Chondrocyte (in vitro differentiated cells): ENCODE measurements around the gene EIF1AD. TPM values are rescaled to one million over a fixed set of nuclear protein-coding genes. Genes with fewer than 3 reads are reported as not detected.

Source experiments
- DNase-seq: peaks from one replicate; pipeline ENCODE4 v3.0.0; 2021; ENCODE audit warnings: mixed read lengths, low spot score
- H3K27ac Mint-ChIP-seq: one replicate; pipeline ENCODE4 v1.8.0; 2021; ENCODE audit warnings: mild to moderate bottlenecking, moderate library complexity, mixed read lengths; ENCODE audit not compliant: unreplicated experiment
- H3K27me3 Mint-ChIP-seq: 2 replicates; pipeline ENCODE4 v1.8.0; 2021; ENCODE audit warnings: low read depth, mixed read lengths
- H3K36me3 Mint-ChIP-seq: 2 replicates; pipeline ENCODE4 v1.8.0; 2021; ENCODE audit warnings: low read depth, mixed read lengths
- H3K4me1 Mint-ChIP-seq: 2 replicates; pipeline ENCODE4 v1.8.0; 2021; ENCODE audit warnings: low read depth, mild to moderate bottlenecking, mixed read lengths
- H3K4me3 Mint-ChIP-seq: one replicate; pipeline ENCODE4 v1.8.0; 2021; ENCODE audit warnings: mild to moderate bottlenecking, moderate library complexity, mixed read lengths; ENCODE audit not compliant: unreplicated experiment
- H3K9me3 Mint-ChIP-seq: 2 replicates; pipeline ENCODE4 v1.8.0; 2021; ENCODE audit warnings: low read depth, mixed read lengths
- total RNA-seq: library from RNA; stranded (reverse); gene quantifications from 3 replicates; pipeline ENCODE4 v1.2.1, GENCODE V29; 2021
- TF ChIP-seq, protein P1 (sequence below): fragments of 200-600 bp; sonication (generic); IDR thresholded peaks from 2 replicates; pipeline ENCODE4 v1.5.0; 2021; ENCODE audit warnings: antibody characterized with exemption, mild to moderate bottlenecking, moderate library complexity

EIF1AD gene
- total RNA-seq, 1 donor from 2014 or later = 34.0 TPM

DNA sequence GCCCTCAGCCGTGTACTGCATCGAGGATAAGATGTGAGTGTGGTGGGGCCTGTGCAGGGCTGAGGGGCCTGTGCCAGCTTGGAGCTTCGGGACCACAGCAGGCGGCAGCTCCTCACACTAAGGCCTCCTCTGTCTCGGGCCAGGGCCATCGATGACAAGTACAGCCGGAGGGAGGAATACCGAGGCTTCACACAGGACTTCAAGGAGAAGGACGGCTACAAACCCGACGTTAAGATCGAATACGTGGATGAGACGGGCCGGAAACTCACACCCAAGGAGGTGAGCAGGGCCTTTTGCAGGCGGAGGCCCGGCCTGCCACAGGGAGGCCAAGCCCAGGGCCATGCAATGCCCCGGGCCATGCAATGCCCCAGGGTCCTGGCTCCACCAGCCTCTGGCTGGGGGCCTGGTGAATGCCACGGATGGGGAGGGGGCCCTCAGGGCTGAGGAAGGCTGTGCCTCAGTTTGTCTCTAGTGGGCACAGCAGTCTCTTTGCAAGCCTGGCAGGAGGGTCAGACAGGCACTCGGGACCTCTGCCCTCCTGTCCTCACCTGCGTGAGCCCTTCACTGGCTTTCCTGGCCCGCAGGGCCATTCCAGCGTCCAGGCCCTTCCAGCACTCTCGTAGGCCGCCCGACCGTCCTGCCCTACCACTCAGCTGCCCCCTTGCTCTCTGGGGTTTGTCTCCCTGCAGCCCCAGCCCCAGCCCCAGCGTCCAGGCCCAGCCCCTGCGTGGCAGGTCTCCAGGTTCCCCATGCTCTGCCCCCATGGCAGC lies 24.2 kb downstream of the EIF1AD start:
- no peak overlapping the region for H3K27ac Mint-ChIP-seq
- H3K36me3 Mint-ChIP-seq = peaks cover 16% of the 10 kb centered on the region
- DNase-seq = no peak
- H3K4me3 Mint-ChIP-seq = no peak overlapping the region
- no peaks in the 10 kb centered on the region for H3K27me3 Mint-ChIP-seq
- TF ChIP-seq, protein P1, sequence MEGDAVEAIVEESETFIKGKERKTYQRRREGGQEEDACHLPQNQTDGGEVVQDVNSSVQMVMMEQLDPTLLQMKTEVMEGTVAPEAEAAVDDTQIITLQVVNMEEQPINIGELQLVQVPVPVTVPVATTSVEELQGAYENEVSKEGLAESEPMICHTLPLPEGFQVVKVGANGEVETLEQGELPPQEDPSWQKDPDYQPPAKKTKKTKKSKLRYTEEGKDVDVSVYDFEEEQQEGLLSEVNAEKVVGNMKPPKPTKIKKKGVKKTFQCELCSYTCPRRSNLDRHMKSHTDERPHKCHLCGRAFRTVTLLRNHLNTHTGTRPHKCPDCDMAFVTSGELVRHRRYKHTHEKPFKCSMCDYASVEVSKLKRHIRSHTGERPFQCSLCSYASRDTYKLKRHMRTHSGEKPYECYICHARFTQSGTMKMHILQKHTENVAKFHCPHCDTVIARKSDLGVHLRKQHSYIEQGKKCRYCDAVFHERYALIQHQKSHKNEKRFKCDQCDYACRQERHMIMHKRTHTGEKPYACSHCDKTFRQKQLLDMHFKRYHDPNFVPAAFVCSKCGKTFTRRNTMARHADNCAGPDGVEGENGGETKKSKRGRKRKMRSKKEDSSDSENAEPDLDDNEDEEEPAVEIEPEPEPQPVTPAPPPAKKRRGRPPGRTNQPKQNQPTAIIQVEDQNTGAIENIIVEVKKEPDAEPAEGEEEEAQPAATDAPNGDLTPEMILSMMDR = no peak
- no peaks in the 10 kb centered on the region for H3K9me3 Mint-ChIP-seq
- H3K4me1 Mint-ChIP-seq = no peaks in the 10 kb centered on the region

DNA sequence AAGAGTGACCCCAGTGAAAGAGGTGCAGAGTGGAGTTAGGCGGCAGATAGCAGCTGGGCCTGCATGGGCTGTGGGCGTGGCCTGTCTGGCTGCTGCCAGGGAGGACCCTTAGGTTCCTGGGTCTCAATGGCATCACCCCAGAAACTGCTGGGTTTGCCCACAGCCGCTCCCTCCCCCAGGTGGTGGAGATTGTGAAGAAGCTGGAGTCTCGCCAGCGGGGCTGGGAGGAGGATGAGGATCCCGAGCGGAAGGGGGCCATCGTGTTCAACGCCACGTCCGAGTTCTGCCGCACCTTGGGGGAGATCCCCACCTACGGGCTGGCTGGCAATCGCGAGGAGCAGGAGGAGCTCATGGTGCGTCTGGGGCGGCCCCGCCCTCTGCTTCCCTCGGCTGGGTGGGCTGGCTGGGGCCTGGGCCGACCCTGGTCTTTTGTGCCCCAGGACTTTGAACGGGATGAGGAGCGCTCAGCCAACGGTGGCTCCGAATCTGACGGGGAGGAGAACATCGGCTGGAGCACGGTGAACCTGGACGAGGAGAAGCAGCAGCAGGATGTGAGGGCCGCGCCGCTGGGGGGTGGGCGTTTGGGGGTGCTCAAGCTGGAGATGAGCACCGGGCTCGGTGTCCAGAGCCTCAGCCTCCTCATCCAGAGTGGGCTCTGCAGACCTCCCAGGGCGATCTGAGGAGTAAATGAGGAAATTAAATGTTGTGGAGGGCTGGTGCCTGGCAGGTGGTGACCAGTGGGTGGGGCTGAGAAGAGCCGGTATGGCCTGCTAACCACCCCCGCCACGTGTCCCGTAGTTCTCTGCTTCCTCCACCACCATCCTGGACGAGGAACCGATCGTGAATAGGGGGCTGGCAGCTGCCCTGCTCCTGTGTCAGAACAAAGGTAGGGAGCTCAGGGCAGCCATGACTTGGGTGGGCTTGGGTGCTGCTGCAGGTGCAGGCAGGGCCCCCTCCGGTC lies 25.5 kb downstream of the EIF1AD start:
- DNase-seq = no peak
- TF ChIP-seq, protein P1 = no peak
- no peaks in the 10 kb centered on the region for H3K4me1 Mint-ChIP-seq

DNA sequence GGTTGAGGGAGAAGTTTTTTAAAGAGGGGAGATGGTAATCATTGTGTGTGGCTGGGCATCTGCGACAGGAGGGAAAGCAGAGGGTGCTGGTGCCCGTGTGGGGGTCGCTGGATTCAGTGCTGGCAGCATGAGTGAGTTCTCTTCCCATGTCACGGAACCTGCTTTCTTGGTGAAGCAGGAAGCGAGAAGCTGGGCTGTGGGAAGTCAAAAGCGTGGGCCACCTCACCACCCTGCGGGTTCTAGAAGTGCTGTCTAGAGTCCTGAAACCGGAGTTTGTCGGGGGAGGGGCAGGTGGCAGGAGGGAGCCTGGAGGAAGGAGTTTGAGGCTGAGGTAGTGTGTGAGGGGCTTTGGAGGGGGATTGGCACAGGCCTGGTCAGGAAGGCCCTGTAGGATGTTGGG lies 26.2 kb downstream of the EIF1AD start:
- Mint-ChIP-seq H3K27me3 (no peaks in the 10 kb centered on the region), H3K27ac (no peak overlapping the region), H3K4me3 (no peak overlapping the region), H3K9me3 (no peaks in the 10 kb centered on the region), H3K36me3 (peaks cover 19% of the 10 kb centered on the region), H3K4me1 (no peaks in the 10 kb centered on the region)
- TF ChIP-seq, protein P1 = no peak
- DNase-seq = peak; percentile 57

More for the DNA sequence above, 25.5 kb downstream of the EIF1AD start:
- Mint-ChIP-seq H3K4me3 (no peak overlapping the region), H3K27ac (no peak overlapping the region), H3K9me3 (no peaks in the 10 kb centered on the region), H3K36me3 (peaks cover 19% of the 10 kb centered on the region), H3K27me3 (no peaks in the 10 kb centered on the region)

DNA sequence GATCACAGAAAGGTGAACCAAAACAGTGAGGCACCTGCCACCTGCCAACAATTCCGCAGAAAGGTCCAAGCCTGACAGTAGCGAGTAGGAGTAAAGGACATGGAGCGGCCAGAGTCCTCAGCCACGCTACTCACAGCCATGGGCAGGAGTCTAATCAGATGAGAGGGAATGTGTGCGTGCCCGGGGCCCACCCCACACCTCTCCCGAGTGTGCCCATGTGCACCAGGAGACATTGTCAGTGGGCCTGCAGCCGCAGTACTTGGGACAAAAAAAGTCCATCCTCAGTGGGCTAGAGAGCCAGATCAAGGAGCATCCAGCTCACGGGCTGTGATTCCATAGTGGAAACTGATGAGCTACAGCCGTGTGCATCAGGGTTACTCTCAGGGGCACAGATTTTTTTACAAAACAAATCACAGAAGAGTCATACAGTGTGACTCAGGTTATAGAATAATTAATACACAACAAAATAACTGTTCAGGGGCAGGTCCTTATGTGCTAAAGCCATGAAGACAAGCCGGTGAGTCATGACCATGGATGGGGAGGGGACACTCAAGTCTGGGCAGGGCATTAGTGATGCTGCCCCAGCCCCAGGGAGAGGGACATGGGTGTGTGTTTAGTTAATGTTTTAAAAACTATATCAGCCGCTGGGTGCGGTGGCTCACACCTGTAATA lies 28.4 kb downstream of the EIF1AD start:
- peaks cover 23% of the 10 kb centered on the region for H3K36me3 Mint-ChIP-seq
- H3K27me3 Mint-ChIP-seq = no peaks in the 10 kb centered on the region
- no peak for DNase-seq
- TF ChIP-seq, protein P1 = no peak
- H3K27ac Mint-ChIP-seq = no peak overlapping the region
- no peaks in the 10 kb centered on the region for H3K9me3 Mint-ChIP-seq
- no peak overlapping the region for H3K4me3 Mint-ChIP-seq
- H3K4me1 Mint-ChIP-seq = no peaks in the 10 kb centered on the region

DNA sequence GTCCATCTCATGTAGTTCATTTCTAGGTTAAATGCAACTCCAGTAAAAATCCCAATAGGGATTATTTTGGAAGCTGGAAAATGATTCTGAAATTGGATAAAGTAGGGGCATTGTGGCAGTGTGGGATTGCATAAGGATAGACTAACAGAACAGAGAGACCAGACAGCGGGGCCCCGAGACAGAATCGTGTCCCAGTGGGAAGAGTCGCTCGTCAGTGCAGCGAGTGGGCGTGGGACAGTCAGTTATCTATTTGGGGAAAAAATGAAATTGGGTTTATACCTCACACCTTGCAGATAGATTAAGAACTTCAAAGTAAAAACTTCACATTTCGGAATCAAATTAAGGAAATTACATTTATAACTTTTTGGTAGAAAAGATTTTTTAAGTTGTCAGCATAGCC lies 29.8 kb downstream of the EIF1AD start:
- Mint-ChIP-seq H3K9me3 (no peaks in the 10 kb centered on the region), H3K36me3 (peaks cover 29% of the 10 kb centered on the region), H3K27me3 (no peaks in the 10 kb centered on the region), H3K4me3 (no peak overlapping the region), H3K27ac (no peak overlapping the region), H3K4me1 (no peaks in the 10 kb centered on the region)
- TF ChIP-seq, protein P1 = no peak
- no peak for DNase-seq
